IPS-18c (cell line): ENCODE data around the gene NBEAL2.
"Not testable (repeated sequence)": the region's sequence is repeated elsewhere in the genome, so short reads cannot be mapped to it uniquely, and the experiment has no call there.

Source experiments
- H3K4me3 ChIP-seq: 2 replicates; pipeline ENCODE4 v1.7.0; 2013; ENCODE audit warnings: low read depth, mild to moderate bottlenecking, low read length, moderate library complexity; ENCODE audit not compliant: insufficient read depth
- H3K9me3 ChIP-seq: one replicate; pipeline ENCODE4 v1.6.1; 2013; ENCODE audit warnings: mild to moderate bottlenecking, low read length, moderate library complexity; ENCODE audit not compliant: control insufficient read depth, insufficient read depth

The NBEAL2 gene

GRCh38 chr3:46957092-46957820 is 22.2 kb upstream of the NBEAL2 start:
- H3K9me3 ChIP-seq = no peaks in the 10 kb centered on the region
- no peak overlapping the region for H3K4me3 ChIP-seq

DNA sequence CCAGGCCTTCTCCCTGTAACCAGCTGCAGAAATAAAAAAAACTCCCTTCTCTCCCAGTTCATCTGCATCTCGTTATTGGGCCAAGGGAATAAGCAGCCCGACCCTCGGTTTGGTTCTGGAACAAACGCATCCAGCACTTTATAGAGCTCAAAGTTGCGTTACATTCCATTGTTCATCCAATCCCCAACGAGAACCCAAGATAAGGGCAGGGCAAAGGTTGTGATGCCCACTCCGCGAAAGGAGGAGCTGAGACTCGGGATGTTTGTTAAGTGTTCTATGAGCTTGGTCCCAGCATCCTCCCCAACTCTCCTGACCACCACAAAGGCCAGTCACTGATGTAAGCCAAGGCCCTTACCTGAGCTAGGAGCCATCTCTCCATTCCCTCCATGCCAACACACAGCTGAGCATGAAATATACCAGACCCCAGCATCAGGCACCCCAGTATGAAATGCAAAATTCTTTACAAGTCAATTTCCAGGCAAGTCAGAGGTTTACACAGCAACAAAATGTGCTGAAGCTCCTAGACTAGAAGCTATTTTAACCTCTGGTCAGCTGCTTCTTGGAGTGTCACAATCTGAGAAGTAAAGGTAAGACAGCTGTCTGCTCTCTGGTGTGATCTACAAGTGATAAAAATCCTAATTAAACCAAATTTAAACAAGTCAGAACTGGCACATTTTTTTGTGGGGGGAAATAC is 20.9 kb upstream of the NBEAL2 start:
- Histone ChIP-seq H3K4me3 (no peak overlapping the region), H3K9me3 (no peaks in the 10 kb centered on the region)

DNA sequence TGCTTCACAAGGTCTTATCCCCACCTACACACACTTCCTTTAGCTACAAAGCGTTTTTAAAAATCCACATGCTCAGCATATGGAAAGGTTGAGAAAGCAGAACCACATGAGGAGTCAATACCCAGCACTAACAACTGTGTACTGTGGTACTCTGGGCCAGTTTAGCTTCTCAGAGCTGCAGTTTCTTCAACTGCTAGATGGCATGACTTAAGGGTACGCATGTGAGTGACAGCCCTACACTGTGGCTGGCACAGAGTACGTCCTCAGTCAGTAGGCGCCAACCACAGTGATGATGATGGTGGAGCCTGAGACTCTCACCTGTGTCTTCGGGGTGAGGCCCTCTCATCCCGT is 20.3 kb upstream of the NBEAL2 start:
- no peak overlapping the region for H3K4me3 ChIP-seq
- no peaks in the 10 kb centered on the region for H3K9me3 ChIP-seq

GRCh38 chr3:46960081-46960701 is 19.3 kb upstream of the NBEAL2 start:
- Histone ChIP-seq H3K9me3 (no peaks in the 10 kb centered on the region), H3K4me3 (no peak overlapping the region)

DNA sequence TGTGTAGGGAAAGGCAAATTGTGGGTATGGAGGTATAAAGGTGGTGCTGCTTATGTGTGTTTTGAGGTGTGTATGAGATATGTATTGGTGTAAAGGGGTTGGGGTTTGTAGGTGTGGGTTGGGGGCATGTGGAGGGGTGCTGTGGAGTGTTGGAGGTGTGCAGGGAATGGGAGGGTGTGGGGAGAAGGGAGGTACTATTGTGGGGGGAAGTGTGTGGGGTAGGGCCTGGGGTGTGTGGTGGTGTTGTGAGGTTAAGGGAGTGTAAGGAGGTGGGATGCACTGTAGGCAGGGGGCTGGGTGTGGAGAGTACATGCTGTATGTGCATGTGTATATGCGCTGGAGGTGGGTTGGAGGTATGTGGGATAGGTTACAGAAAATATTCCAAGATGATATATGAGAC is 18.6 kb upstream of the NBEAL2 start:
- no peaks in the 10 kb centered on the region for H3K9me3 ChIP-seq
- no peak overlapping the region for H3K4me3 ChIP-seq

DNA sequence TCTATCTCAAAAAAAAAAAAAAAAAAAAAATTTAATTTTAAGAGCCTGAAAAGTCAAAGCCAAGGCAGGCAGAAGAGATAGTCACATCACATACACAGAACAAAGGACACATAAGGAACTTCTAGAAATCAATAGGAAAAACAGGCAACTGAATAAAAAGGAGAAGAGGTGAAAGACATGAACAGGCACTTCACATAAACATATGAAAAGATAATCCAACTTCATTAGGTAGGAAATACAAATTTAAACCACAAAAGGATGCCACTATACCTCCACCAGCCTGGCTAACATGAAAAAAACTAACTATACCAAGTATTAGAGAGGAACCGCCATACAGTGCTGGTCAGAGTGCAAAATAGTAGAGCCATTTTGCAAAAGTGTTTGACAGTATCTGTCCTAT is 17.0 kb upstream of the NBEAL2 start:
- Histone ChIP-seq H3K9me3 (no peaks in the 10 kb centered on the region), H3K4me3 (no peak overlapping the region)

DNA sequence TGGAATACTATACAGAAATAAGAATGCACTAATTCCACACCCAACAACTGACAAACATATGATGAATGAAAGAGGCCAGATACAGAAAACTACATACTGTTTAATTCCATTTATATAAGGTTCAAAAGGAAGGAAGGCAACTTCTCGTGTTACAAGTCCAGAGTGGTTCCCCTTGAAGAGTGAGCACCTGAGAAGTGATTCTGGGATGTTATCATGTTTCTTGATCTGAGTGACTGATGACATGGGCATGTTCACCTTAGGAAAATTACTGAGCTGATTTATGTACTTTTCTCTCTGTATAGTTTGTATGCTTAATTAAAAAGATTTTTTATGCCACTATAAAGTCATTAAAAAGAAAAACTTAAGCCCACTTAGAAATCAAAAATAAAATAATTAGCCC is 16.5 kb upstream of the NBEAL2 start:
- Histone ChIP-seq H3K4me3 (no peak overlapping the region), H3K9me3 (no peaks in the 10 kb centered on the region)

DNA sequence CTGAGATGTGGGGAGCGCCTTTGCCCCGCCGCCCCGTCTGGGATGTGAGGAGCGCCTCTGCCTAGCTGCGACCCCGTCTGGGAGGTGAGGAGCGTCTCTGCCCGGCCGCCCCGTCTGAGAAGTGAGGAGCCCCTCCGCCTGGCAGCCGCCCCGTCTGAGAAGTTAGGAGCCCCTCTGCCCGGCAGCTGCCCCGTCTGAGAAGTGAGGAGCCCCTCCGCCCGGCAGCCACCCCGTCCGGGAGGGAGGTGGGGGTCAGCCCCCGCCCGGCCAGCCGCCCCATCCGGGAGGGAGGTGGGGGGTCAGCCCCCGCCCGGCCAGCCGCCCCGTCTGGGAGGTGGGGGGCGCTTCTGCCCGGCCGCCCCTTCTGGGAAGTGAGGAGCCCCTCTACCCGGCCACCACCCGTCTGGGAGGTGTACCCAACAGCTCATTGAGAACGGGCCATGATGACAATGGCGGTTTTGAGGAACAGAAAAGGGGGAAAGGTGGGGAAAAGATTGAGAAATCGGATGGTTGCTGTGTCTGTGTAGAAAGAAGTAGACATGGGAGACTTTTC is 15.4 kb upstream of the NBEAL2 start:
- H3K4me3 ChIP-seq = not testable (repeated sequence)

DNA sequence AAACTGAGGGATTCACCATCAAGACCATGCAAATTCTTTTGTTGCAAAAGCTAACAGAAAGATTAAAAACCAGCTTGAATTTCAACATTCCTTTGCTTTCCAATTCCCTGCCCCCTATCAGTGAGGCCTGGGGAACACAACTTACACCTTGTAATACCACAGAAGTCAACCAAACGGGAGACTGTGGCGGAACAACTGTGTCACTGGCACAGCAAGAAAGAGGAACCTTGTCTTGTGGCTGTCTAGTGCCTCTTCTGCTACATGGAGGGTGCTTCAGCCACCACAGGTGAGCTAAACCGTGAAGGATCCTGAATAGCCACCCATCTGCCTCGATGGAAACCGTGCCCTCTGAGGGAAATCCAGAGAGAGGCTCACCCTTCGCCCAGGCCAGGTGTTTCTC is 14.3 kb upstream of the NBEAL2 start:
- Histone ChIP-seq H3K4me3 (no peak overlapping the region), H3K9me3 (no peaks in the 10 kb centered on the region)

More for the DNA sequence above, 15.4 kb upstream of the NBEAL2 start:
- H3K9me3 ChIP-seq = not testable (repeated sequence)

GRCh38 chr3:46966811-46967210 is 12.7 kb upstream of the NBEAL2 start:
- H3K4me3 ChIP-seq = no peak overlapping the region
- no peaks in the 10 kb centered on the region for H3K9me3 ChIP-seq

DNA sequence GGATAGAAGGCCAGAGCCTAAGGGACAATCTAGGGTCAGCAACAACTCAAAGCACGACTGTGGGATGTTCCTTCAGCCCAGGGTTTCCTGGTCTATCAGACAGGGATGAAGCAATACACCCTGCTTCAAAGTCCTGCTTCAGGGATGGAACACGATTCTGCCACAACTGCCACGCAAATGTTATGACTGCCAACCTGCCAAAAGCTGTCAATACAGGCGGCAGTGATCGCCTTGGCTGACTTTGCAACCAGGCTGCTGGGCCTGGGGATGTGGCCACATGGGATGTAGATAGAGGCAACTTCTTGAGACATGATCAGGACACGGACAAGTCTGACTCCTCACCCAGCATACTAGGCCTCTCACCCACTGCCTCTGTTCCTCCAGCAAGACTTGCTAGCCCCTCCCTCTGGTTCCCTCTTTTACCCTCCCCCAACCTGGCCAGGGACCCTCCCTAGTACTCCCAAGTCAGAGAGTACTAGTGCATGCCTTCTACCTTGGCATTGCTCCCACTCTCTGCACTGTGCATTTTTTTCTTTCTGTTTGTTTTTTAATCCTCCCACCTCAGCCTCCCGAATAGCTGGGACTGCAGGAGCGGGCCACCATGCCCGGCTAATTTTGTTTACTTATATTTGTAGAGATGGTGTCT is 10.6 kb upstream of the NBEAL2 start:
- H3K9me3 ChIP-seq = no peaks in the 10 kb centered on the region
- H3K4me3 ChIP-seq = no peak overlapping the region

GRCh38 chr3:46970391-46971091 is 8.9 kb upstream of the NBEAL2 start:
- Histone ChIP-seq H3K4me3 (no peak overlapping the region), H3K9me3 (no peaks in the 10 kb centered on the region)

DNA sequence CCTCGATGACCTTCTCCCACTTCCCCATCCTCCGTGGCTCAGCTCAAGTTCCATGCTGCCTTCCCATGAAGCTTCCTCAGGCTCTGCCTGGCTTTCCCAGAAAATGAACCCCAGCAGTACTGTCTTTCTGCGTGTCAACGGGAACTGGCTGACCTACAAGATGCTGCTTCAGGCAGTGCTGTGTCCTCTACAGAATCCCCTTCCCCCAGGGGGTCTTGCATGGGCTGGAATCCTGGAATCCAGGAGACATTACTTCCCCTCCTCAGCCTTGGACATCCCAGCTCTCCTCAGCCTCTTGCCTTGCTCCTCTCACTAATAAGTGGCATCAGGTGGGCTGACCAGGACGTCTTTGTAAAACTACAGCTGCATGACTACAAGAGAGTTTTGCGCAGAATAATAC is 8.3 kb upstream of the NBEAL2 start:
- Histone ChIP-seq H3K9me3 (no peaks in the 10 kb centered on the region), H3K4me3 (no peak overlapping the region)

- no peaks in the 10 kb centered on the region for H3K9me3 ChIP-seq
- H3K4me3 ChIP-seq = no peak overlapping the region
Measured at GRCh38 chr3:46971742-46972141, 7.7 kb upstream of the NBEAL2 start.

DNA sequence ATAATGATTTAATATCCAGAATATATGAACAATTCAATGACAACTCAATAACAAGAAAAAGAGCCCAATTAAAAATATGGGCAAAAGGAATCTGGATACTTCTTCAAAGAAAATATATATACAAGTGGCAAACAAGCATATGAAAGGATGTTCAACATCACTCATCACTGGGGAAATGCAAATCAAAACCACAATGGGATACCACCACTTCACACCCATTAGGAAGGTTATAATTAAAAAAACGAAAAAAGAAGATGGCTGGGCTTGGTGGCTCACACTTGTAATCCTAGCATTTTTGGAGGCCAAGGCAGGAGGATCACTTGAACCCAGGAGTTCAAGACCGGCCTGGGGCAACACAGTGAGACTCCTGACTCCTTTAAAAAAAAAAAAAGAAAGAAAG is 7.1 kb upstream of the NBEAL2 start:
- no peak overlapping the region for H3K4me3 ChIP-seq

GRCh38 chr3:46974421-46975171 is 4.9 kb upstream of the NBEAL2 start:
- Histone ChIP-seq H3K4me3 (no peak overlapping the region), H3K9me3 (no peaks in the 10 kb centered on the region)

More for the DNA sequence above, 7.1 kb upstream of the NBEAL2 start:
- no peaks in the 10 kb centered on the region for H3K9me3 ChIP-seq
